Measurements from ENCODE around the gene ZC3H10.

Gene ZC3H10

GRCh38 chr12:56104815-56105608, 13.1 kb upstream of the ZC3H10 start:
- no peak for DNase-seq (ENCODE audit: extremely low spot score)
- TF ChIP-seq FOXM1 (IDR thresholded peaks at IDR 0.05; ENCODE audit: borderline replicate concordance) = no peak
- peak; percentile 12; the same call in 1 of the 2 replicates for TF ChIP-seq L3MBTL2 (conservative IDR thresholded peaks at IDR 0.05)
- POLR2A ChIA-PET = interaction anchor here (0.7 to 6.1 kb wide), 15 partner anchors 8 to 366 kb away, joined by 3 to 122 read pairs (median 7); partner anchors contain the start of genes ERBB3, ESYT1, RPL41 and SMARCC2
- CTCF ChIA-PET = interaction anchor here (1.6 kb wide), 1 partner anchor 85 kb away, joined by 5 read pairs; the partner anchor contains the start of gene SMARCC2

DNA sequence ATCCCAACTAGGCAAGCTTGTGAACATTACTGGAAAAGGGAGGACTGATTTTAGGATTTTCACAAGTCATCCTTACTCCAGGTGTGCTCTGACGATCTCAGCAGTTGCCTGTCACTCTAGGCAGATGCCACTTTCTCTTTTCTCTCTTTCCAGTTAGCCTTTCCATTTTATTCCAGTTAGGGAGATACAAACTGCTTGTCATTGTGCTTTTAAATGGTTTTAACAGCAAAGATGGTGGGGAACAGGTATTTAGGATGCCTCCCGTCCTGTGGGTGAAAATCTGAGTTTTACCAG, 12.5 kb upstream of the ZC3H10 start:
- ChIA-PET CTCF (no interaction called here), POLR2A (interaction anchor here (0.7 to 6.1 kb wide), 8 partner anchors 12 to 367 kb away, joined by 3 to 122 read pairs (median 14); partner anchors contain the start of genes ERBB3, ESYT1, RPL41 and SMARCC2)
- TF ChIP-seq SP1 (IDR thresholded peaks at IDR 0.05) (no peak), LEF1 (IDR thresholded peaks at IDR 0.05; ENCODE audit: borderline replicate concordance) (no peak), TARDBP (IDR thresholded peaks at IDR 0.05) (no peak), ZNF384 (IDR thresholded peaks at IDR 0.05) (no peak), SUZ12 (IDR thresholded peaks at IDR 0.05) (no peak), HDGF (IDR thresholded peaks at IDR 0.05; ENCODE audit: borderline replicate concordance) (no peak), FOXA1 (IDR thresholded peaks at IDR 0.05) (no peak), ARNT (IDR thresholded peaks at IDR 0.05) (no peak), FOXK2 (IDR thresholded peaks at IDR 0.05) (no peak), FOXM1 (IDR thresholded peaks at IDR 0.05; ENCODE audit: borderline replicate concordance) (no peak), CTBP1 (IDR thresholded peaks at IDR 0.05; ENCODE audit: borderline replicate concordance) (no peak), BHLHE40 (IDR thresholded peaks at IDR 0.05; ENCODE audit: borderline replicate concordance) (no peak), NFRKB (IDR thresholded peaks at IDR 0.05) (no peak), L3MBTL2 (conservative IDR thresholded peaks at IDR 0.05) (no peak), ELF4 (IDR thresholded peaks at IDR 0.05) (no peak)
- TF ChIP-seq, protein P1, sequence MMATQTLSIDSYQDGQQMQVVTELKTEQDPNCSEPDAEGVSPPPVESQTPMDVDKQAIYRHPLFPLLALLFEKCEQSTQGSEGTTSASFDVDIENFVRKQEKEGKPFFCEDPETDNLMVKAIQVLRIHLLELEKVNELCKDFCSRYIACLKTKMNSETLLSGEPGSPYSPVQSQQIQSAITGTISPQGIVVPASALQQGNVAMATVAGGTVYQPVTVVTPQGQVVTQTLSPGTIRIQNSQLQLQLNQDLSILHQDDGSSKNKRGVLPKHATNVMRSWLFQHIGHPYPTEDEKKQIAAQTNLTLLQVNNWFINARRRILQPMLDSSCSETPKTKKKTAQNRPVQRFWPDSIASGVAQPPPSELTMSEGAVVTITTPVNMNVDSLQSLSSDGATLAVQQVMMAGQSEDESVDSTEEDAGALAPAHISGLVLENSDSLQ (IDR thresholded peaks at IDR 0.05) = no peak; the same call in 1 of the 2 replicates
- DNase-seq (ENCODE audit: extremely low spot score) = no peak

GRCh38 chr12:56107242-56107641, 10.8 kb upstream of the ZC3H10 start:
- POLR2A ChIA-PET = interaction anchor here (1.2 to 1.4 kb wide), 4 partner anchors 10 to 28 kb away, joined by 4 to 7 read pairs (median 5); partner anchors contain the start of genes ERBB3, ESYT1, RPL41 and ZC3H10
- no peak for DNase-seq (ENCODE audit: extremely low spot score)
- no peak for TF ChIP-seq SP1 (IDR thresholded peaks at IDR 0.05)
- no peak for TF ChIP-seq ZNF384 (IDR thresholded peaks at IDR 0.05)
- TF ChIP-seq FOXA1 (IDR thresholded peaks at IDR 0.05) = no peak
- TF ChIP-seq LEF1 (IDR thresholded peaks at IDR 0.05; ENCODE audit: borderline replicate concordance) = no peak
- TF ChIP-seq BHLHE40 (IDR thresholded peaks at IDR 0.05; ENCODE audit: borderline replicate concordance) = no peak
- TF ChIP-seq HDGF (IDR thresholded peaks at IDR 0.05; ENCODE audit: borderline replicate concordance) = no peak
- no peak for TF ChIP-seq TARDBP (IDR thresholded peaks at IDR 0.05)
- TF ChIP-seq, protein P1 (IDR thresholded peaks at IDR 0.05) = no peak
- TF ChIP-seq FOXK2 (IDR thresholded peaks at IDR 0.05) = no peak
- TF ChIP-seq L3MBTL2 (conservative IDR thresholded peaks at IDR 0.05) = no peak
- TF ChIP-seq ELF4 (IDR thresholded peaks at IDR 0.05) = no peak
- TF ChIP-seq ARNT (IDR thresholded peaks at IDR 0.05) = no peak
- CTCF ChIA-PET = interaction anchor here (0.7 kb wide), 1 partner anchor 12 kb away, joined by 3 read pairs; no protein-coding TSS in a partner anchor

DNA sequence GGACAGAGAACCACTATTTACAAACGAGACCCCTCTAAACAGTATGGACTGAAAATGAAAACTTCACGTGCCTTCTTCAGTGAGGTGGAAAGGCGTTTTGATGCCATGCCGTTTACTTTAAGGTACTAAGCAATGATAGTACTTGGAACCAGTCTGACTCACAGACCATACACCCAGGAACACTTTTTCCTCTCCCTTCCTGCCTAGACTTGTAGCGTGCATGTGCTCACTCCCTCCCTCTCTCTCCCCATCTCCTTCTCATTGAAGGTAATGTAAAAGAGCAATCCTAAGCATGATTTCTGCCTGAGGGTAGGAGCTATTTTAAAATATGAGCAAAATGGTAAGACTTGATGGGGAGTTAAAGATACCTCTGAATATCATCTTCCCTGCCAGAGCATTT, 7.5 kb upstream of the ZC3H10 start:
- DNase-seq (ENCODE audit: extremely low spot score) = no peak
- ChIA-PET POLR2A (no interaction called here), CTCF (no interaction called here)
- no peak for TF ChIP-seq L3MBTL2 (conservative IDR thresholded peaks at IDR 0.05)
- TF ChIP-seq ELF4 (IDR thresholded peaks at IDR 0.05) = no peak
- TF ChIP-seq FOXA1 (IDR thresholded peaks at IDR 0.05) = no peak
- TF ChIP-seq FOXM1 (IDR thresholded peaks at IDR 0.05; ENCODE audit: borderline replicate concordance) = no peak
- TF ChIP-seq SP1 (IDR thresholded peaks at IDR 0.05) = no peak
- TF ChIP-seq TARDBP (IDR thresholded peaks at IDR 0.05) = no peak
- TF ChIP-seq SUZ12 (IDR thresholded peaks at IDR 0.05) = no peak
- TF ChIP-seq FOXK2 (IDR thresholded peaks at IDR 0.05) = no peak

DNA sequence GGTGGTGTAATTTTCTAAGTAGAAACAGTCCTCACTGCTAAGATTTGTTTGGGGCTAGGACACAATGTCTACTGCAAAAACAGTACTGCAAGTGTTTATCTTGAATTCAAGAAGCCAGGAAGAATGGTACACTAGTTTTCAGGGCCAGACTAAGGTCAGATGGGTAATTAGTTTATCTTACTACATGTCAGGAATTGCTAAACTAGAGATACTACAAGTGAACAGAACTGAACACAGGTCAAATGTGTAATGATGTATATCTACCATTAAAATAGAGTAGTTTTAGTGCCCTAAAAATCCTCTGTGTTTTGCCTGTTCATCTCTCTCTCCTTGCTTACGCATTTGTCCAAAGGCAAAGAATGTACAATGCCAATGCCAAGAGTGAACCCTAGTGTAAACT, 4.0 kb upstream of the ZC3H10 start:
- CTCF ChIA-PET = no interaction called here

GRCh38 chr12:56115329-56115728, 2.7 kb upstream of the ZC3H10 start:
- POLR2A ChIA-PET = interaction anchor here (0.6 to 5.9 kb wide), 7 partner anchors 11 to 1340 kb away, joined by 3 to 122 read pairs (median 5); partner anchors contain the start of genes ESYT1, INHBE, PA2G4 and RNF41
- TF ChIP-seq ELF4 (IDR thresholded peaks at IDR 0.05) (no peak), ARNT (IDR thresholded peaks at IDR 0.05) (no peak), SP1 (IDR thresholded peaks at IDR 0.05) (no peak), HDGF (IDR thresholded peaks at IDR 0.05; ENCODE audit: borderline replicate concordance) (no peak), NFRKB (IDR thresholded peaks at IDR 0.05) (no peak), LEF1 (IDR thresholded peaks at IDR 0.05; ENCODE audit: borderline replicate concordance) (no peak), SUZ12 (IDR thresholded peaks at IDR 0.05) (no peak), L3MBTL2 (conservative IDR thresholded peaks at IDR 0.05) (no peak), FOXM1 (IDR thresholded peaks at IDR 0.05; ENCODE audit: borderline replicate concordance) (no peak), BHLHE40 (IDR thresholded peaks at IDR 0.05; ENCODE audit: borderline replicate concordance) (no peak), TARDBP (IDR thresholded peaks at IDR 0.05) (no peak), CTBP1 (IDR thresholded peaks at IDR 0.05; ENCODE audit: borderline replicate concordance) (no peak), ZNF384 (IDR thresholded peaks at IDR 0.05) (no peak), FOXA1 (IDR thresholded peaks at IDR 0.05) (no peak)
- TF ChIP-seq, protein P1 (IDR thresholded peaks at IDR 0.05) = no peak
- DNase-seq (ENCODE audit: extremely low spot score) = no peak
- CTCF ChIA-PET = no interaction called here

More for the DNA sequence above, 4.0 kb upstream of the ZC3H10 start:
- no peak for DNase-seq (ENCODE audit: extremely low spot score)
- POLR2A ChIA-PET = interaction anchor here (2.5 kb wide), 1 partner anchor 10 kb away, joined by 15 read pairs; the partner anchor contains the start of gene PA2G4
- TF ChIP-seq CTBP1 (IDR thresholded peaks at IDR 0.05; ENCODE audit: borderline replicate concordance) = no peak
- no peak for TF ChIP-seq ARNT (IDR thresholded peaks at IDR 0.05)
- no peak for TF ChIP-seq BHLHE40 (IDR thresholded peaks at IDR 0.05; ENCODE audit: borderline replicate concordance)
- no peak for TF ChIP-seq SP1 (IDR thresholded peaks at IDR 0.05)
- no peak for TF ChIP-seq NFRKB (IDR thresholded peaks at IDR 0.05)
- no peak for TF ChIP-seq FOXA1 (IDR thresholded peaks at IDR 0.05)
- TF ChIP-seq SUZ12 (IDR thresholded peaks at IDR 0.05) = no peak
- no peak for TF ChIP-seq FOXK2 (IDR thresholded peaks at IDR 0.05)
- TF ChIP-seq FOXM1 (IDR thresholded peaks at IDR 0.05; ENCODE audit: borderline replicate concordance) = no peak
- no peak for TF ChIP-seq ELF4 (IDR thresholded peaks at IDR 0.05)
- TF ChIP-seq L3MBTL2 (conservative IDR thresholded peaks at IDR 0.05) = no peak

All from HEK293T (cell line).